ENCODE results near the gene PCDH9.

The PCDH9 gene

GRCh38 chr13:66415444-66415843 is 814.7 kb downstream of the PCDH9 start:
- no peak overlapping the region for H3K9ac ChIP-seq
- no peak overlapping the region for H3K4me2 ChIP-seq
- H3K27me3 ChIP-seq, result no peaks in the 10 kb centered on the region
- H3K9me3 ChIP-seq, result 0 out of 2 replicates have a peak, but pooled peaks cover 3% of the 10 kb centered on the region
- H3K27ac ChIP-seq, result no peak overlapping the region
- no peaks in the 10 kb centered on the region for H3K36me3 ChIP-seq
- no peaks in the 10 kb centered on the region for H4K20me1 ChIP-seq
- no peaks in the 10 kb centered on the region for H3K4me1 ChIP-seq
- no peak for TF ChIP-seq Cebpa-rat (IDR thresholded peaks at IDR 0.05)
- no peak overlapping the region for H3K4me3 ChIP-seq

- H3K4me2 ChIP-seq, result no peak overlapping the region
- H3K27ac ChIP-seq, result no peak overlapping the region
Observed at GRCh38 chr13:66414066-66414800, 815.9 kb downstream of the PCDH9 start.

GRCh38 chr13:66410314-66410713 is 819.8 kb downstream of the PCDH9 start:
- Histone ChIP-seq H3K4me3 (no peak overlapping the region), H3K4me1 (no peaks in the 10 kb centered on the region), H3K36me3 (no peaks in the 10 kb centered on the region), H3K9me3 (no peaks in the 10 kb centered on the region), H3K9ac (no peak overlapping the region), H3K27me3 (no peaks in the 10 kb centered on the region), H3K4me2 (no peak overlapping the region), H3K27ac (no peak overlapping the region), H4K20me1 (no peaks in the 10 kb centered on the region)
- no peak for TF ChIP-seq Cebpa-rat (IDR thresholded peaks at IDR 0.05)

More at GRCh38 chr13:66414066-66414800, 815.9 kb downstream of the PCDH9 start:
- Histone ChIP-seq H4K20me1 (no peaks in the 10 kb centered on the region), H3K4me1 (no peaks in the 10 kb centered on the region), H3K4me3 (no peak overlapping the region), H3K36me3 (no peaks in the 10 kb centered on the region), H3K9me3 (no peaks in the 10 kb centered on the region), H3K9ac (no peak overlapping the region), H3K27me3 (no peaks in the 10 kb centered on the region)
- TF ChIP-seq Cebpa-rat (IDR thresholded peaks at IDR 0.05), result no peak

- no peaks in the 10 kb centered on the region for H3K9me3 ChIP-seq
- no peak overlapping the region for H3K4me2 ChIP-seq
- H3K27ac ChIP-seq, result no peak overlapping the region
- H4K20me1 ChIP-seq, result no peaks in the 10 kb centered on the region
- H3K9ac ChIP-seq, result no peak overlapping the region
- no peaks in the 10 kb centered on the region for H3K36me3 ChIP-seq
- no peak overlapping the region for H3K4me3 ChIP-seq
- H3K4me1 ChIP-seq, result no peaks in the 10 kb centered on the region
- TF ChIP-seq Cebpa-rat (IDR thresholded peaks at IDR 0.05), result no peak
- no peaks in the 10 kb centered on the region for H3K27me3 ChIP-seq
Observed at GRCh38 chr13:66409542-66409941, 820.6 kb downstream of the PCDH9 start.

GRCh38 chr13:66407128-66407527 is 823.0 kb downstream of the PCDH9 start:
- Histone ChIP-seq H3K4me3 (no peak overlapping the region), H3K27me3 (no peaks in the 10 kb centered on the region), H3K36me3 (no peaks in the 10 kb centered on the region), H3K9me3 (no peaks in the 10 kb centered on the region), H3K9ac (no peak overlapping the region), H3K4me1 (no peaks in the 10 kb centered on the region), H4K20me1 (no peaks in the 10 kb centered on the region), H3K27ac (no peak overlapping the region), H3K4me2 (no peak overlapping the region)
- no peak for TF ChIP-seq Cebpa-rat (IDR thresholded peaks at IDR 0.05)

- H3K36me3 ChIP-seq, result no peaks in the 10 kb centered on the region
- H3K4me2 ChIP-seq, result no peak overlapping the region
- no peaks in the 10 kb centered on the region for H4K20me1 ChIP-seq
- no peak overlapping the region for H3K9ac ChIP-seq
- TF ChIP-seq Cebpa-rat (IDR thresholded peaks at IDR 0.05), result no peak
- no peak overlapping the region for H3K4me3 ChIP-seq
- no peaks in the 10 kb centered on the region for H3K9me3 ChIP-seq
- no peak overlapping the region for H3K27ac ChIP-seq
- H3K4me1 ChIP-seq, result no peaks in the 10 kb centered on the region
- no peaks in the 10 kb centered on the region for H3K27me3 ChIP-seq
Observed at GRCh38 chr13:66405908-66406802, 824.0 kb downstream of the PCDH9 start.

GRCh38 chr13:66402546-66402945 is 827.6 kb downstream of the PCDH9 start:
- Histone ChIP-seq H3K4me1 (no peaks in the 10 kb centered on the region), H3K36me3 (no peaks in the 10 kb centered on the region), H3K27me3 (no peaks in the 10 kb centered on the region), H4K20me1 (no peaks in the 10 kb centered on the region), H3K27ac (no peak overlapping the region), H3K9ac (no peak overlapping the region), H3K4me2 (no peak overlapping the region), H3K9me3 (no peaks in the 10 kb centered on the region), H3K4me3 (no peak overlapping the region)
- TF ChIP-seq Cebpa-rat (IDR thresholded peaks at IDR 0.05), result no peak

GRCh38 chr13:66402066-66402465 is 828.1 kb downstream of the PCDH9 start:
- Histone ChIP-seq H3K27me3 (no peaks in the 10 kb centered on the region), H3K4me2 (no peak overlapping the region), H3K36me3 (no peaks in the 10 kb centered on the region), H4K20me1 (no peaks in the 10 kb centered on the region), H3K9ac (no peak overlapping the region), H3K9me3 (no peaks in the 10 kb centered on the region), H3K4me1 (no peaks in the 10 kb centered on the region), H3K27ac (no peak overlapping the region), H3K4me3 (no peak overlapping the region)
- no peak for TF ChIP-seq Cebpa-rat (IDR thresholded peaks at IDR 0.05)

GRCh38 chr13:66400292-66400691 is 829.8 kb downstream of the PCDH9 start:
- H3K36me3 ChIP-seq, result no peaks in the 10 kb centered on the region
- no peaks in the 10 kb centered on the region for H4K20me1 ChIP-seq
- TF ChIP-seq Cebpa-rat (IDR thresholded peaks at IDR 0.05), result no peak
- H3K9me3 ChIP-seq, result no peaks in the 10 kb centered on the region
- H3K9ac ChIP-seq, result no peak overlapping the region
- H3K27ac ChIP-seq, result no peak overlapping the region
- H3K4me3 ChIP-seq, result no peak overlapping the region
- H3K4me2 ChIP-seq, result no peak overlapping the region
- H3K27me3 ChIP-seq, result no peaks in the 10 kb centered on the region
- H3K4me1 ChIP-seq, result no peaks in the 10 kb centered on the region

- no peaks in the 10 kb centered on the region for H3K36me3 ChIP-seq
- no peak for TF ChIP-seq Cebpa-rat (IDR thresholded peaks at IDR 0.05)
- H4K20me1 ChIP-seq, result no peaks in the 10 kb centered on the region
- no peak overlapping the region for H3K9ac ChIP-seq
- H3K27ac ChIP-seq, result no peak overlapping the region
- H3K4me3 ChIP-seq, result no peak overlapping the region
- H3K4me2 ChIP-seq, result no peak overlapping the region
- H3K9me3 ChIP-seq, result no peaks in the 10 kb centered on the region
- no peaks in the 10 kb centered on the region for H3K27me3 ChIP-seq
- H3K4me1 ChIP-seq, result no peaks in the 10 kb centered on the region
Observed at GRCh38 chr13:66399873-66400272, 830.3 kb downstream of the PCDH9 start.

Data from BLaER1 (cell line).